DND-41 (cell line): Measurements from ENCODE around the gene ARHGAP1.

Source experiments
- ATAC-seq: fragments of 200-7000 bp; cut with Tn5 transposase; 3 replicates; pipeline ENCODE4 v1.9.1; 2021; ENCODE audit warnings: low read depth; ENCODE audit not compliant: insufficient read depth
- DNase-seq: peaks from one replicate; pipeline ENCODE4 v3.0.0-alpha.2; 2020
- H2AFZ ChIP-seq: 2 replicates; pipeline ENCODE4 v1.6.0; 2012; ENCODE audit warnings: low read depth, low read length
- H3K27ac ChIP-seq: 2 replicates; pipeline ENCODE4 v1.5.1; 2012; ENCODE audit warnings: low read length, inconsistent platforms
- H3K27me3 ChIP-seq: fragments of 200-600 bp; sonication (generic); 2 replicates; pipeline ENCODE4 v1.6.0; 2012; ENCODE audit warnings: low read length, mild to moderate bottlenecking, inconsistent platforms; ENCODE audit not compliant: insufficient read depth, poor library complexity
- H3K36me3 ChIP-seq: 2 replicates; pipeline ENCODE4 v1.5.1; 2012; ENCODE audit warnings: low read length, inconsistent platforms; ENCODE audit not compliant: insufficient read depth
- H3K4me1 ChIP-seq: 2 replicates; pipeline ENCODE4 v1.5.1; 2012; ENCODE audit warnings: mild to moderate bottlenecking, low read length; ENCODE audit not compliant: insufficient read depth
- H3K4me2 ChIP-seq: 2 replicates; pipeline ENCODE4 v1.6.0; 2012; ENCODE audit warnings: mild to moderate bottlenecking, moderate library complexity, low read length, inconsistent platforms; ENCODE audit not compliant: insufficient read depth
- H3K4me3 ChIP-seq, 2 experiments: fragments of 200-600 bp in 1 of 2; shearing (Covaris generic) in 1 of 2; 2 replicates each; pipeline ENCODE4 v1.5.1; 2012 to 2016; ENCODE audit warnings: inconsistent platforms in 2 of 2, low read length in 2 of 2, mild to moderate bottlenecking in 2 of 2, low read depth in 1 of 2, moderate library complexity in 1 of 2
- H3K79me2 ChIP-seq: 2 replicates; pipeline ENCODE4 v1.6.0; 2012; ENCODE audit warnings: low read length, inconsistent platforms; ENCODE audit not compliant: insufficient read depth
- H3K9ac ChIP-seq: 2 replicates; pipeline ENCODE4 v1.6.0; 2012; ENCODE audit warnings: low read depth, mild to moderate bottlenecking, inconsistent platforms, low read length, moderate library complexity
- H3K9me3 ChIP-seq: 2 replicates; pipeline ENCODE4 v1.5.1; 2012; ENCODE audit warnings: low read length, moderate library complexity, mild to moderate bottlenecking, inconsistent platforms; ENCODE audit not compliant: insufficient read depth, severe bottlenecking
- H4K20me1 ChIP-seq: 2 replicates; pipeline ENCODE4 v1.6.0; 2012; ENCODE audit warnings: low read length; ENCODE audit not compliant: insufficient read depth
- EZH2 ChIP-seq: IDR thresholded peaks from 3 replicates; pipeline ENCODE4 v1.6.1; 2012; ENCODE audit warnings: borderline replicate concordance, low read depth, mild to moderate bottlenecking, moderate library complexity, low read length, inconsistent platforms; ENCODE audit not compliant: severe bottlenecking
- TF ChIP-seq, protein P1 (sequence below): IDR thresholded peaks from 2 replicates; pipeline ENCODE4 v1.5.1; 2012; ENCODE audit warnings: borderline replicate concordance, low read length, moderate library complexity, mild to moderate bottlenecking; ENCODE audit not compliant: poor library complexity, severe bottlenecking; ENCODE audit errors: extremely low read depth

The ARHGAP1 gene

DNA sequence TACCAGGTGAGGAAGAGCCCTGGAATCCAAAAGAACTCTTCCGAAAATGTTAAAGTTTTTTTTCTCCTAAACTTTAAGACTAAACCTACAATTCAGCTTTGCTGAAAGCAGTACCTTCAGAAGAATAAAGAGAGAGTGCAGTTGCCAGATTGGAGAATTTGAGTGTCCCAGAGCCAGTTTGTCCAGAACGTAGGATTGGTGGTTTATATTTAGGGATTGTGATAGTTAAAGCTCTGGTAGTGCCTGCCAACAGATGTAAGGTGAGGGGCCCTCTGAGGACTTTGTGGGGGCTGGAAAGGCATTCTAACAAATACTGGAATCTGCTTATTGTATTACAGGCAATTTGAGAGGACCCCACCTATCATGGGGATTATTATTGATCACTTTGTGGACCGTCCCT is 43.2 kb downstream of the ARHGAP1 start:
- Histone ChIP-seq H3K9ac (no peak overlapping the region), H3K27me3 (no peaks in the 10 kb centered on the region), H3K79me2 (no peaks in the 10 kb centered on the region), H3K4me1 (no peaks in the 10 kb centered on the region), H3K27ac (no peak overlapping the region), H3K4me3 (no peak overlapping the region), H3K9me3 (no peaks in the 10 kb centered on the region), H3K36me3 (peaks cover 80% of the 10 kb centered on the region), H3K4me2 (no peak overlapping the region), H2AFZ (no peak overlapping the region), H4K20me1 (no peaks in the 10 kb centered on the region)
- TF ChIP-seq EZH2: no peak
- TF ChIP-seq, protein P1, sequence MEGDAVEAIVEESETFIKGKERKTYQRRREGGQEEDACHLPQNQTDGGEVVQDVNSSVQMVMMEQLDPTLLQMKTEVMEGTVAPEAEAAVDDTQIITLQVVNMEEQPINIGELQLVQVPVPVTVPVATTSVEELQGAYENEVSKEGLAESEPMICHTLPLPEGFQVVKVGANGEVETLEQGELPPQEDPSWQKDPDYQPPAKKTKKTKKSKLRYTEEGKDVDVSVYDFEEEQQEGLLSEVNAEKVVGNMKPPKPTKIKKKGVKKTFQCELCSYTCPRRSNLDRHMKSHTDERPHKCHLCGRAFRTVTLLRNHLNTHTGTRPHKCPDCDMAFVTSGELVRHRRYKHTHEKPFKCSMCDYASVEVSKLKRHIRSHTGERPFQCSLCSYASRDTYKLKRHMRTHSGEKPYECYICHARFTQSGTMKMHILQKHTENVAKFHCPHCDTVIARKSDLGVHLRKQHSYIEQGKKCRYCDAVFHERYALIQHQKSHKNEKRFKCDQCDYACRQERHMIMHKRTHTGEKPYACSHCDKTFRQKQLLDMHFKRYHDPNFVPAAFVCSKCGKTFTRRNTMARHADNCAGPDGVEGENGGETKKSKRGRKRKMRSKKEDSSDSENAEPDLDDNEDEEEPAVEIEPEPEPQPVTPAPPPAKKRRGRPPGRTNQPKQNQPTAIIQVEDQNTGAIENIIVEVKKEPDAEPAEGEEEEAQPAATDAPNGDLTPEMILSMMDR: no peak
- DNase-seq (no peak), ATAC-seq (no peak)

DNA sequence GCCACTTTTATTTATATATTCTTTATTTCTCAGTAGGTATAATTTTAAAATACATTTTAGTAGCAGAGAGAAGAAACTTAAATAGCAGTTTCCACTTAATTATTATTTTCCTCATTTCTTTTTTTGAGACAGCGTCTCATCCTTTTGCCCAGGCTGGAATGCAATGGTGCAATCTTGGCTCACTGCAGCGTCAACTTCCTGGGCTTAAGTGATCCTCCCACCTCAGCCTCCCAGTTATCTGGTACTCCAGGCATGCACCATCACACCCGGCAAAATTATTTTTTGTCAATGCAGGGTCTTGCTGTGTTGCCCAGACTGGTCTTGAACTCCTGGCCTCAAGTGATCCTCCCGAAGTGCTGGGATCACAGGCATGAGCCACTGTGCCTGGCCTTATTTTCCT is 44.8 kb downstream of the ARHGAP1 start:
- H3K79me2 ChIP-seq: no peaks in the 10 kb centered on the region
- no peak overlapping the region for H3K9ac ChIP-seq
- peaks cover 84% of the 10 kb centered on the region for H3K36me3 ChIP-seq
- no peak overlapping the region for H3K4me2 ChIP-seq
- H3K4me3 ChIP-seq: no peak overlapping the region
- H3K4me1 ChIP-seq: no peaks in the 10 kb centered on the region
- DNase-seq (no peak), ATAC-seq (no peak)
- no peak overlapping the region for H3K27ac ChIP-seq
- no peaks in the 10 kb centered on the region for H3K27me3 ChIP-seq
- H3K9me3 ChIP-seq: no peaks in the 10 kb centered on the region
- TF ChIP-seq EZH2: no peak
- TF ChIP-seq, protein P1: no peak
- no peaks in the 10 kb centered on the region for H4K20me1 ChIP-seq
- H2AFZ ChIP-seq: no peak overlapping the region

DNA sequence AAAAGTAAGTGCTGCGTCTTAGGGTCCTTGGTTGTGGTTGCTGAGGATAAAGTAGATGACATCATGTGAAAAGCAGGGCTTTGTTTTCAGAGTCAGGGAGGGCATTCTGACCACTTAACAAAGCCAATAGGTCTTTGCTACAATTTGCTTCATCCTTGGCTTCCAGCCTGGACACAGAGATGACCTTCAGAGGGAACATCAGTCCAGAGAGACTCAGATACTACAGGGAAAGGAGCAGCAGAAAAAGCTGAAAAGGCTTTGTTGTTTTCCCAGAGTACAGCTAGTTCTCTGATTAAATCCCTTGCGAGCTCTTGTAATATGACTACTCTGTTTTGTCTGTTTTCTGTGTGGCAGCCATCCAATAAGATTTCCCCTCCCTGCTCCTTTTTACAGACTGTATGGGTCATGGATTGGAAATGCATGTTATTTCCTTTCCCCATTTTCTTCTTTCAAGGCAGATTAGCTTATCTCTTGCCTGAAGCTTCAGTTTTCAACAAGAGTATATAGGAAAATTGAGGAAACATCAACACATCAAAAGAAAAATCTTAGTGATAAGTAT is 51.2 kb downstream of the ARHGAP1 start:
- no peak for ATAC-seq
- no peak overlapping the region for H3K9ac ChIP-seq
- DNase-seq: no peak
- TF ChIP-seq, protein P1: no peak
- no peak for TF ChIP-seq EZH2
- H4K20me1 ChIP-seq: peaks cover 3% of the 10 kb centered on the region; the same call in 1 of the 2 replicates
- H3K9me3 ChIP-seq: no peaks in the 10 kb centered on the region
- H3K27me3 ChIP-seq: no peaks in the 10 kb centered on the region
- no peak overlapping the region for H3K27ac ChIP-seq
- H3K36me3 ChIP-seq: peaks cover 89% of the 10 kb centered on the region
- no peak overlapping the region for H2AFZ ChIP-seq
- no peak overlapping the region for H3K4me3 ChIP-seq
- 0 out of 2 replicates have a peak, but pooled peaks cover 1% of the 10 kb centered on the region for H3K79me2 ChIP-seq
- H3K4me1 ChIP-seq: no peaks in the 10 kb centered on the region
- H3K4me2 ChIP-seq: no peak overlapping the region
